ENCODE data around the gene TXNDC8. TPM values are rescaled to one million over a fixed set of nuclear protein-coding genes. Genes with fewer than 3 reads are reported as not detected.

Gene TXNDC8
- total RNA-seq, 1 donor from 2014 or later, result not detected

- Mint-ChIP-seq H3K27ac (peak overlapping the region; percentile 87), H3K4me1 (peaks cover 31% of the 10 kb centered on the region), H3K36me3 (peaks cover 3% of the 10 kb centered on the region), H3K4me3 (peak overlapping the region; percentile 98), H3K27me3 (ENCODE audit: insufficient read depth, low read depth) (peaks cover 2% of the 10 kb centered on the region), H3K9me3 (peaks cover 2% of the 10 kb centered on the region)
- Histone ChIP-seq H3K4me3 (peak overlapping the region; percentile 99), H2AFZ (replicated peaks) (peak overlapping the region; percentile 98), H3K27ac (peak overlapping the region; percentile 62), H3K9me3 (ENCODE audit: low read depth) (no peaks in the 10 kb centered on the region), H3K9ac (peak overlapping the region; percentile 70), H3K4me2 (peak overlapping the region; percentile 88), H3K4me1 (peaks cover 17% of the 10 kb centered on the region), H3K79me2 (ENCODE audit: low read depth) (peaks cover 56% of the 10 kb centered on the region), H3K27me3 (no peaks in the 10 kb centered on the region), H3K36me3 (no peaks in the 10 kb centered on the region), H3F3A (ENCODE audit: low read depth) (peaks cover 16% of the 10 kb centered on the region), H4K20me1 (ENCODE audit: low read depth) (peaks cover 48% of the 10 kb centered on the region)
- DNase-seq (ENCODE audit: low spot score), result peak; percentile 50
- TF ChIP-seq EZH2phosphoT487 (IDR thresholded peaks at IDR 0.05) (peak; percentile 11), EZH2 (IDR thresholded peaks at IDR 0.05) (no peak)
- TF ChIP-seq, protein P1, sequence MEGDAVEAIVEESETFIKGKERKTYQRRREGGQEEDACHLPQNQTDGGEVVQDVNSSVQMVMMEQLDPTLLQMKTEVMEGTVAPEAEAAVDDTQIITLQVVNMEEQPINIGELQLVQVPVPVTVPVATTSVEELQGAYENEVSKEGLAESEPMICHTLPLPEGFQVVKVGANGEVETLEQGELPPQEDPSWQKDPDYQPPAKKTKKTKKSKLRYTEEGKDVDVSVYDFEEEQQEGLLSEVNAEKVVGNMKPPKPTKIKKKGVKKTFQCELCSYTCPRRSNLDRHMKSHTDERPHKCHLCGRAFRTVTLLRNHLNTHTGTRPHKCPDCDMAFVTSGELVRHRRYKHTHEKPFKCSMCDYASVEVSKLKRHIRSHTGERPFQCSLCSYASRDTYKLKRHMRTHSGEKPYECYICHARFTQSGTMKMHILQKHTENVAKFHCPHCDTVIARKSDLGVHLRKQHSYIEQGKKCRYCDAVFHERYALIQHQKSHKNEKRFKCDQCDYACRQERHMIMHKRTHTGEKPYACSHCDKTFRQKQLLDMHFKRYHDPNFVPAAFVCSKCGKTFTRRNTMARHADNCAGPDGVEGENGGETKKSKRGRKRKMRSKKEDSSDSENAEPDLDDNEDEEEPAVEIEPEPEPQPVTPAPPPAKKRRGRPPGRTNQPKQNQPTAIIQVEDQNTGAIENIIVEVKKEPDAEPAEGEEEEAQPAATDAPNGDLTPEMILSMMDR (IDR thresholded peaks at IDR 0.05), result no peak
These were observed 81.9 kb downstream of the TXNDC8 start for GRCh38 chr9:110255463-110256379.

GRCh38 chr9:110255034-110255462 is 82.6 kb downstream of the TXNDC8 start:
- H2AFZ ChIP-seq (replicated peaks), result peak overlapping the region; percentile 98

GRCh38 chr9:110254500-110254899 is 83.2 kb downstream of the TXNDC8 start:
- Histone ChIP-seq H2AFZ (replicated peaks) (no peak overlapping the region), H3F3A (ENCODE audit: low read depth) (peaks cover 16% of the 10 kb centered on the region), H3K9me3 (ENCODE audit: low read depth) (no peaks in the 10 kb centered on the region), H3K4me1 (peaks cover 17% of the 10 kb centered on the region), H3K4me3 (peak overlapping the region; percentile 99), H4K20me1 (ENCODE audit: low read depth) (peaks cover 50% of the 10 kb centered on the region), H3K27ac (no peak overlapping the region), H3K79me2 (ENCODE audit: low read depth) (peaks cover 68% of the 10 kb centered on the region), H3K4me2 (peak overlapping the region; percentile 88), H3K9ac (no peak overlapping the region), H3K27me3 (no peaks in the 10 kb centered on the region), H3K36me3 (peaks cover 3% of the 10 kb centered on the region)
- H3K27me3 Mint-ChIP-seq (ENCODE audit: insufficient read depth, low read depth), result peaks cover 2% of the 10 kb centered on the region
- TF ChIP-seq, protein P1 (IDR thresholded peaks at IDR 0.05), result no peak
- no peak for TF ChIP-seq EZH2 (IDR thresholded peaks at IDR 0.05)
- no peak for TF ChIP-seq EZH2phosphoT487 (IDR thresholded peaks at IDR 0.05)
- no peak overlapping the region for H3K27ac Mint-ChIP-seq
- peak overlapping the region; percentile 98 for H3K4me3 Mint-ChIP-seq
- peaks cover 7% of the 10 kb centered on the region for H3K36me3 Mint-ChIP-seq
- DNase-seq (ENCODE audit: low spot score), result no peak
- peaks cover 31% of the 10 kb centered on the region for H3K4me1 Mint-ChIP-seq
- peaks cover 2% of the 10 kb centered on the region for H3K9me3 Mint-ChIP-seq

More at GRCh38 chr9:110255034-110255462, 82.6 kb downstream of the TXNDC8 start:
- peak overlapping the region; percentile 70 for H3K9ac ChIP-seq
- Mint-ChIP-seq H3K9me3 (peaks cover 2% of the 10 kb centered on the region), H3K27ac (peak overlapping the region; percentile 13), H3K27me3 (ENCODE audit: insufficient read depth, low read depth) (peaks cover 2% of the 10 kb centered on the region), H3K4me1 (peaks cover 31% of the 10 kb centered on the region), H3K36me3 (peaks cover 6% of the 10 kb centered on the region), H3K4me3 (peak overlapping the region; percentile 98)
- peak overlapping the region; percentile 88 for H3K4me2 ChIP-seq
- H3K36me3 ChIP-seq, result peaks cover 3% of the 10 kb centered on the region
- no peak overlapping the region for H3K27ac ChIP-seq
- H3F3A ChIP-seq (ENCODE audit: low read depth), result peaks cover 16% of the 10 kb centered on the region
- H4K20me1 ChIP-seq (ENCODE audit: low read depth), result peaks cover 50% of the 10 kb centered on the region
- peaks cover 17% of the 10 kb centered on the region for H3K4me1 ChIP-seq
- peak; percentile 45 for DNase-seq (ENCODE audit: low spot score)
- peaks cover 63% of the 10 kb centered on the region for H3K79me2 ChIP-seq (ENCODE audit: low read depth)
- H3K27me3 ChIP-seq, result no peaks in the 10 kb centered on the region
- TF ChIP-seq EZH2phosphoT487 (IDR thresholded peaks at IDR 0.05) (no peak), EZH2 (IDR thresholded peaks at IDR 0.05) (no peak)
- TF ChIP-seq, protein P1 (IDR thresholded peaks at IDR 0.05), result no peak
- H3K4me3 ChIP-seq, result peak overlapping the region; percentile 99
- no peaks in the 10 kb centered on the region for H3K9me3 ChIP-seq (ENCODE audit: low read depth)

Small RNA genes lying within 50 kb of the gene (small RNA-seq; reads per million reads assigned to genes)
- not detected for gene RNU6-1039P

Other genes starting within 250 kb of the TXNDC8 start
- not detected in 2 replicates for gene C9orf152, start 129.7 kb downstream of the TXNDC8 start, total RNA-seq (ENCODE audit: low replicate concordance)
- 173 and 252 TPM in 2 replicates for gene TXN, start 81.4 kb downstream of the TXNDC8 start, total RNA-seq (ENCODE audit: low replicate concordance)
- gene SVEP1, start 241.9 kb upstream of the TXNDC8 start, total RNA-seq (ENCODE audit: low replicate concordance), result 0.56 and 0.74 TPM in 2 replicates

All from neural progenitor cell (in vitro differentiated cells).